ENCODE results near the gene RHBDL1. TPM values are rescaled to one million over a fixed set of nuclear protein-coding genes. Genes with fewer than 3 reads are reported as not detected.

Gene RHBDL1
- total RNA-seq, 4 donors from 2014 or later = 1.1 to 1.5 (median 1.3) TPM; not detected in 1

DNA sequence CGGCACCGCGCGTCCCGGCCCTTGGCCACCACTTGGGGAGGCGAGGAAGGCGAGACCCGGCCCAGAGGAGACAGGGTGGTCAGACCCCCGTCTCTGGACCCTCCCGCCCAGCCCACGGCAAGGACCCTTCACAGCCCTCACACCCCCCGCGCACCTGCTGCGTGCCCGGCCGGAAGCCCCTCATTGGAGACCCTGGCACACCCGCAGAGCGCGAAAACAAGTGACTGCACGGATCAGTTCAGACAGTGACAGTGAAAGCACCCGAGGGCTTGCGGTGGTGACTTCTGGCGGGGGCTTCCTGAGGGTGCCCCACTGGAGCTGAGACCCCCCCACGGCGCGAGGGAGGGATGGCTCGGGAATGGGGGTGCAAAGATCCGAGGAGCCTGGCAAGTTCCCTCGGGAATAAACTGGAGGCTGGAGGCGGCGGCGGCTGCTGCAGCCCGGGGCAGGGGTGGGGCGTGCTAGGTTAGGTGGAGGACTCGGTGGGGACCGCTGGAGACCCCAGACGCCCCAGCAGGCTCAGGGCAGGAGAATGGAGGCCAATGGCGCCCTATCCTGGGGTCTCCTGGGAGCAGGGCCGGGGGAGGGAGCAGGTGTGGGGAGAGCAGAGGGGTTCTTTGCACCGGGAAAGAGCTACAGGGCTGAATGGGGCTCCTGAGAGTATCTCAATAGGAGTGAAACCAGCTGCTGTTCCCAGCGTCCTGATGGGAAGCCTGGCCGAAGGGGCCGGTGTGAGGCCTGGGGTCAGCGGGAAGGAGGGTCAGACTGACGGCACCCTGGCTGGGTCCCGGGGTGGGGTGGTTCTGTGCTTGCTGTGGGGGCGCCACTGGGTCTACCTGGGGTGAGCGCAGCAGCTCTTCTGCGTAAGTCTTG is 31.0 kb downstream of the RHBDL1 start:
- Histone ChIP-seq H3K27me3 (peaks cover 100% of the 10 kb centered on the region), H3K4me1 (peaks cover 0 to 38% (median 7%) of the 10 kb centered on the region in 3 donors), H3K27ac (no peak overlapping the region), H3K9me3 (no peaks in the 10 kb centered on the region), H3K4me3 (peak overlapping the region in 1 of 2 donors; percentile 16), H3K36me3 (no peaks in the 10 kb centered on the region)
- 3 to 9% methylated on average over 6 of the region's 49 CpGs for WGBS, 2 donors (ENCODE audit: low coverage in 1 of 2)
- no peak for ATAC-seq
- TF ChIP-seq, protein P1, sequence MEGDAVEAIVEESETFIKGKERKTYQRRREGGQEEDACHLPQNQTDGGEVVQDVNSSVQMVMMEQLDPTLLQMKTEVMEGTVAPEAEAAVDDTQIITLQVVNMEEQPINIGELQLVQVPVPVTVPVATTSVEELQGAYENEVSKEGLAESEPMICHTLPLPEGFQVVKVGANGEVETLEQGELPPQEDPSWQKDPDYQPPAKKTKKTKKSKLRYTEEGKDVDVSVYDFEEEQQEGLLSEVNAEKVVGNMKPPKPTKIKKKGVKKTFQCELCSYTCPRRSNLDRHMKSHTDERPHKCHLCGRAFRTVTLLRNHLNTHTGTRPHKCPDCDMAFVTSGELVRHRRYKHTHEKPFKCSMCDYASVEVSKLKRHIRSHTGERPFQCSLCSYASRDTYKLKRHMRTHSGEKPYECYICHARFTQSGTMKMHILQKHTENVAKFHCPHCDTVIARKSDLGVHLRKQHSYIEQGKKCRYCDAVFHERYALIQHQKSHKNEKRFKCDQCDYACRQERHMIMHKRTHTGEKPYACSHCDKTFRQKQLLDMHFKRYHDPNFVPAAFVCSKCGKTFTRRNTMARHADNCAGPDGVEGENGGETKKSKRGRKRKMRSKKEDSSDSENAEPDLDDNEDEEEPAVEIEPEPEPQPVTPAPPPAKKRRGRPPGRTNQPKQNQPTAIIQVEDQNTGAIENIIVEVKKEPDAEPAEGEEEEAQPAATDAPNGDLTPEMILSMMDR (IDR thresholded peaks at IDR 0.05) = no peak
- TF ChIP-seq POLR2AphosphoS5 (IDR thresholded peaks at IDR 0.05) = no peak
- no peak for TF ChIP-seq POLR2A (IDR thresholded peaks at IDR 0.05)
- no peak for TF ChIP-seq EP300 (IDR thresholded peaks at IDR 0.05)

DNA sequence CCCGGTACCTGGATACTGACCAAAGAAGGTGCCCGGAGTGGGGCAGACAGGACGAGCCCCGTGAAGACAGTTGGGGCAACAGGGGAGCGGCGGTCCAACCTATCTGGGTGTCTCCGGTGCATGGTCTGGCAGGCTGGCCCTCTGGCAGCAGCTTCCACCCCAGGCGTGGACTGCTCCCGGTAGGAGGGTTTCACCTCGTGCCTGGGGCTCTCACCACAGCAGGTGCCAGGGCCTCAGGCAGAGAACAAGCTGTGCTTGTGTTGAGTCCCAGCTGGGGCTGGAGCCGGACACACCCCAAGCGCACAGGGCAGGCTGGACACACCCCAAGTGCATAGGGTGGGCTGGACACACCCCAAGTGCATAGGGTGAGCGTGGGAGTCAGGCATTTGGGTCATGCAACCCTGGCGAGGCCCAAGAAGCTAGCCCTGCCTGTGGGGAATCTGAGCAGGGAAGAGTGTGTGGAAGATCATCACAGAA is 31.6 kb downstream of the RHBDL1 start:
- TF ChIP-seq, protein P1 (IDR thresholded peaks at IDR 0.05) = no peak
- TF ChIP-seq POLR2A (IDR thresholded peaks at IDR 0.05) (no peak), EP300 (IDR thresholded peaks at IDR 0.05) (no peak), POLR2AphosphoS5 (IDR thresholded peaks at IDR 0.05) (no peak)
- WGBS, 2 donors (ENCODE audit: low coverage in 1 of 2) = no CpG with 5 or more reads among the region's 14 CpGs
- H3K36me3 ChIP-seq = no peaks in the 10 kb centered on the region
- H3K4me1 ChIP-seq = peaks cover 0 to 44% (median 7%) of the 10 kb centered on the region in 3 donors
- H3K27me3 ChIP-seq = peaks cover 100% of the 10 kb centered on the region
- ATAC-seq = no peak
- H3K4me3 ChIP-seq = no peak overlapping the region
- no peaks in the 10 kb centered on the region for H3K9me3 ChIP-seq
- H3K27ac ChIP-seq = no peak overlapping the region

DNA sequence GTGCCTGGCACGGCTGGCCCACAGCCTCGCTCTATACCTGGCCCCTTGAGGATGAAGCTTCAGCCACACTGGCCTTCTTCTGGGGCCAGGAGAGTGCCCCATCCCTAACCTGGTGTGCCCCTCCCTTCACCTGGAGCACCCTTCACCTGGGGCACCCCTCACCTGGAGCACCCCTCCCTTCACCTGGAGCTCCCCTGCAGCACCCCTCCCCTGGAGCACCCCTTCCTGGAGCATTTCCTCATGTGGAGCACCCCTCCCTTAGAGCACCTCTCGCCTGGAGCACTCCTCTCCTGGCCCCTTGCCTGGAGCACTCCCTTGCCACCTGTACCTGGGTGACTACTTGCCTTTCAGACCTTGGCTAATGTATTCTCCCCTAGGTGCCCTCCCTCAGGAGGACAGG is 32.5 kb downstream of the RHBDL1 start:
- TF ChIP-seq EP300 (IDR thresholded peaks at IDR 0.05) (no peak), POLR2A (IDR thresholded peaks at IDR 0.05) (no peak), POLR2AphosphoS5 (IDR thresholded peaks at IDR 0.05) (no peak)
- TF ChIP-seq, protein P1 (IDR thresholded peaks at IDR 0.05) = no peak
- Histone ChIP-seq H3K27me3 (peaks cover 95% of the 10 kb centered on the region), H3K9me3 (no peaks in the 10 kb centered on the region), H3K4me1 (peaks cover 0 to 44% (median 7%) of the 10 kb centered on the region in 3 donors), H3K27ac (no peak overlapping the region), H3K36me3 (no peaks in the 10 kb centered on the region), H3K4me3 (no peak overlapping the region)
- no peak for ATAC-seq
- 67% methylated on average over 3 of the region's 3 CpGs; no CpG with 5 or more reads in 1 of the 2 donors for WGBS, 2 donors (ENCODE audit: low coverage in 1 of 2)

DNA sequence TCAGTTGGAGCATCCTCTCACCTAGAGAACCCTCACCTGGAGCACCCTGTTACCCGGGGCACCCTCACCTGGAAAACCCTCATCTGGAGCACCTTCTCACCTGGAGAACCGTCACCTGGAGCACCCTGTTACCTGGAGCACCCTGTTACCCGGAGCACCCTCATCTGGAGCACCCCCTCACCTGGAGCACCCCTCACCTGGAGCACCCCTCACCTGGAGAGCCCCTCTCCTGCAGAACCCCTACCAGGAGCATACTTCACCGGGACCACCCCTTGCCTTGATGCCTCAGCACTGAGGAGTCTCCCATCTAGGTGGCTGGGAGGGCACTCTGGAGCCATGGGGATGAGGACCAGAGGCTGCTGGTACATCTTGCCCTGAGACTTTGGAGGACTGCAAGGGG is 33.5 kb downstream of the RHBDL1 start:
- Histone ChIP-seq H3K9me3 (no peaks in the 10 kb centered on the region), H3K4me3 (no peak overlapping the region), H3K27ac (no peak overlapping the region), H3K27me3 (peaks cover 85% of the 10 kb centered on the region), H3K36me3 (no peaks in the 10 kb centered on the region), H3K4me1 (peaks cover 0 to 44% (median 7%) of the 10 kb centered on the region in 3 donors)
- no peak for ATAC-seq
- no peak for TF ChIP-seq POLR2AphosphoS5 (IDR thresholded peaks at IDR 0.05)
- no peak for TF ChIP-seq EP300 (IDR thresholded peaks at IDR 0.05)
- no peak for TF ChIP-seq POLR2A (IDR thresholded peaks at IDR 0.05)
- TF ChIP-seq, protein P1 (IDR thresholded peaks at IDR 0.05) = no peak
- 79 to 100% methylated on average over 1 to 2 of the region's 4 CpGs for WGBS, 2 donors (ENCODE audit: low coverage in 1 of 2)
